OCI-LY7 (cell line): ENCODE measurements around the gene RNPEPL1. TPM values are rescaled to one million over a fixed set of nuclear protein-coding genes. Genes with fewer than 3 reads are reported as not detected.
A peak's percentile ranks its signal among the peaks of the same experiment; 100 is the strongest.

Experiments
- BruUV-seq: library from RNA; stranded (reverse); fragments of 400-500 nt; replicated peaks from 2 replicates; lab custom pipeline; 2021; lab: Mats Ljungman, UMichigan
- CTCF ChIA-PET: fragments of 300-600 bp; sonication (Branson Sonifier 250); formaldehyde crosslinking; loops from one replicate; lab custom pipeline; 2022; ENCODE audit warnings: antibody characterized with exemption; ENCODE audit not compliant: unreplicated experiment; lab: Charles Lee
- POLR2A ChIA-PET: fragments of 300-600 bp; sonication (Branson Sonifier 250); formaldehyde crosslinking; loops from one replicate; lab custom pipeline; 2022; ENCODE audit warnings: antibody characterized with exemption; lab: Charles Lee
- DNase-seq: peaks from one replicate; pipeline ENCODE4 v3.0.0-alpha.2; 2015; ENCODE audit warnings: low spot score
- H2AFZ ChIP-seq: fragments of 200-600 bp; sonication (generic), shearing (Covaris generic); 2 replicates; pipeline ENCODE4 v1.6.1; 2014; ENCODE audit warnings: mild to moderate bottlenecking, antibody characterized with exemption, low read length, moderate library complexity
- H3K27ac ChIP-seq: fragments of 200-600 bp; sonication (generic); 2 replicates; pipeline ENCODE4 v1.5.1; 2014; ENCODE audit warnings: mixed run types, low read depth, mild to moderate bottlenecking, moderate library complexity, low read length, inconsistent platforms; ENCODE audit not compliant: poor library complexity, severe bottlenecking
- H3K36me3 ChIP-seq: fragments of 200-600 bp; sonication (generic); 2 replicates; pipeline ENCODE4 v1.6.1; 2014; ENCODE audit warnings: mild to moderate bottlenecking, antibody characterized with exemption, low read length, moderate library complexity, mixed read lengths; ENCODE audit not compliant: insufficient read depth
- H3K4me1 ChIP-seq: fragments of 200-600 bp; sonication (generic); 2 replicates; pipeline ENCODE4 v1.5.1; 2014; ENCODE audit warnings: mild to moderate bottlenecking, low read length; ENCODE audit not compliant: insufficient read depth, poor library complexity, severe bottlenecking
- H3K4me2 ChIP-seq: fragments of 200-600 bp; sonication (generic); 2 replicates; pipeline ENCODE4 v1.6.1; 2014; ENCODE audit warnings: mild to moderate bottlenecking, low read length
- H3K4me3 ChIP-seq: fragments of 200-600 bp; sonication (generic); 2 replicates; pipeline ENCODE4 v1.5.1; 2014; ENCODE audit warnings: mild to moderate bottlenecking, low read depth, low read length; ENCODE audit not compliant: poor library complexity, severe bottlenecking
- H3K79me2 ChIP-seq: fragments of 200-600 bp; sonication (generic); 2 replicates; pipeline ENCODE4 v1.6.1; 2016; ENCODE audit warnings: low read depth, mild to moderate bottlenecking, low read length, moderate library complexity, mixed read lengths; ENCODE audit not compliant: insufficient read depth
- H3K9me2 ChIP-seq: fragments of 200-600 bp; sonication (generic); 2 replicates; pipeline ENCODE4 v1.6.1; 2016; ENCODE audit warnings: mild to moderate bottlenecking, low read length, mixed read lengths; ENCODE audit not compliant: insufficient read depth
- H3K9me3 ChIP-seq: fragments of 200-600 bp; sonication (generic); 2 replicates; pipeline ENCODE4 v1.6.1; 2014; ENCODE audit warnings: mild to moderate bottlenecking, mixed run types, low read length, mixed read lengths
- H4K20me1 ChIP-seq: fragments of 200-600 bp; sonication (generic); 2 replicates; pipeline ENCODE4 v1.6.1; 2014; ENCODE audit warnings: mild to moderate bottlenecking, antibody characterized with exemption, low read length, moderate library complexity, mixed read lengths; ENCODE audit not compliant: insufficient read depth
- CTCF ChIP-seq: fragments of 200-600 bp; sonication (generic); conservative IDR thresholded peaks from 2 replicates; pipeline ENCODE4 v1.5.1; 2014; ENCODE audit warnings: mild to moderate bottlenecking, antibody characterized with exemption, low read length, moderate library complexity, mixed read lengths
- EZH2phosphoT487 ChIP-seq: fragments of 200-600 bp; sonication (generic); IDR thresholded peaks from 2 replicates; pipeline ENCODE4 v1.6.1; 2018; ENCODE audit warnings: low read depth, borderline replicate concordance, mild to moderate bottlenecking, mixed run types, antibody characterized with exemption, low read length, moderate library complexity, mixed read lengths
- intact Hi-C: fragments of 100-400 bp; cut with micrococcal nuclease; formaldehyde crosslinking; loops from one replicate; pipeline ENCODE4 v1.10.0; 2022; ENCODE audit not compliant: unreplicated experiment
- total RNA-seq, 2 experiments: library from RNA; depleted of rRNA in 1 of 2; stranded (reverse); fragments of >200 nt in 1 of 2; shearing (Covaris generic) in 1 of 2; gene quantifications; 2 replicates each; pipeline ENCODE4 v1.2.3, GENCODE V29; 2014 to 2022

Gene RNPEPL1
- total RNA-seq, 2 experiments from 2014 or later = 41.9 to 51.8 TPM

GRCh38 chr2:240611601-240612210 lies 43.4 kb downstream of the RNPEPL1 start:
- intact Hi-C loops = no loop called here
- TF ChIP-seq EZH2phosphoT487 = no peak
- no peak for TF ChIP-seq CTCF
- Histone ChIP-seq H3K36me3 (no peaks in the 10 kb centered on the region), H3K9me3 (no peaks in the 10 kb centered on the region), H3K4me2 (no peak overlapping the region), H3K79me2 (no peaks in the 10 kb centered on the region), H4K20me1 (no peaks in the 10 kb centered on the region), H2AFZ (no peak overlapping the region), H3K27ac (no peak overlapping the region), H3K4me1 (no peaks in the 10 kb centered on the region), H3K9me2 (no peaks in the 10 kb centered on the region), H3K4me3 (no peak overlapping the region)
- POLR2A ChIA-PET = interaction anchor here (0.6 kb wide), 1 partner anchor 1150 kb away, joined by 3 read pairs; no protein-coding TSS in a partner anchor
- no TSS peak for BruUV-seq
- CTCF ChIA-PET = no interaction called here
- DNase-seq = no peak

- intact Hi-C loops = no loop called here
- H3K9me3 ChIP-seq = no peaks in the 10 kb centered on the region; the same call in 1 of the 2 replicates
- no peak for DNase-seq
- H4K20me1 ChIP-seq = no peaks in the 10 kb centered on the region
- H3K9me2 ChIP-seq = no peaks in the 10 kb centered on the region
- TF ChIP-seq EZH2phosphoT487 = no peak
- TF ChIP-seq CTCF = no peak
- H2AFZ ChIP-seq = no peak overlapping the region
- POLR2A ChIA-PET = no interaction called here
- no peak overlapping the region for H3K4me3 ChIP-seq
- H3K4me1 ChIP-seq = no peaks in the 10 kb centered on the region
- no peak overlapping the region for H3K4me2 ChIP-seq
- H3K27ac ChIP-seq = no peak overlapping the region
- CTCF ChIA-PET = no interaction called here
- H3K79me2 ChIP-seq = no peaks in the 10 kb centered on the region
- no peaks in the 10 kb centered on the region for H3K36me3 ChIP-seq
- BruUV-seq = TSS peak; percentile 51
Measured at GRCh38 chr2:240613781-240614180, 45.5 kb downstream of the RNPEPL1 start.

GRCh38 chr2:240614391-240614790 lies 46.1 kb downstream of the RNPEPL1 start:
- Histone ChIP-seq H2AFZ (no peak overlapping the region), H3K27ac (no peak overlapping the region)
- TF ChIP-seq EZH2phosphoT487 = no peak
- TF ChIP-seq CTCF = no peak

More at GRCh38 chr2:240614391-240614790, 46.1 kb downstream of the RNPEPL1 start:
- Histone ChIP-seq H4K20me1 (no peaks in the 10 kb centered on the region), H3K9me3 (no peaks in the 10 kb centered on the region; the same call in 1 of the 2 replicates), H3K36me3 (no peaks in the 10 kb centered on the region), H3K79me2 (no peaks in the 10 kb centered on the region), H3K4me2 (no peak overlapping the region), H3K4me3 (no peak overlapping the region), H3K9me2 (no peaks in the 10 kb centered on the region), H3K4me1 (no peaks in the 10 kb centered on the region)
- intact Hi-C loops = no loop called here
- no TSS peak for BruUV-seq
- CTCF ChIA-PET = no interaction called here
- POLR2A ChIA-PET = no interaction called here
- no peak for DNase-seq
